Breast epithelium (tissue), 4 donors: Measurements from ENCODE around the gene SPATA24. TPM values are rescaled to one million over a fixed set of nuclear protein-coding genes. Genes with fewer than 3 reads are reported as not detected.
"Not testable (repeated sequence)": the region's sequence is repeated elsewhere in the genome, so short reads cannot be mapped to it uniquely, and the experiment has no call there.

Source experiments
- DNase-seq, 2 donors: peaks; one replicate each; pipeline ENCODE4 v3.0.0-alpha.2; 2019; ENCODE audit warnings: low spot score in 2 of 2
- H3K27ac ChIP-seq, 2 donors: fragments of 200-600 bp; sonication (generic) in 1 of 2; one replicate each; pipeline ENCODE4 v1.5.1; 2016 to 2019; ENCODE audit warnings: mild to moderate bottlenecking in 1 of 2
- H3K27me3 ChIP-seq, 2 donors: fragments of 200-600 bp; sonication (generic) in 1 of 2; one replicate each; pipeline versions ENCODE4 v1.5.1 to v1.6.0; 2017 to 2019; ENCODE audit warnings: control low read depth in 1 of 2, mild to moderate bottlenecking in 1 of 2
- H3K36me3 ChIP-seq: fragments of 200-600 bp; one replicate; pipeline ENCODE4 v1.5.1; 2019
- H3K4me1 ChIP-seq, 2 donors: fragments of 200-600 bp; sonication (generic); one replicate each; pipeline ENCODE4 v1.5.1; 2016 to 2019; ENCODE audit warnings: control low read depth in 1 of 2
- H3K4me3 ChIP-seq, 3 donors: fragments of 200-600 bp; sonication (generic); 1 replicate in 2 of 3; 2 replicates in 1 of 3; pipeline ENCODE4 v1.5.1; 2016 to 2019; ENCODE audit warnings: mild to moderate bottlenecking in 3 of 3, moderate library complexity in 2 of 3
- H3K9me3 ChIP-seq, 2 donors: fragments of 200-600 bp; sonication (generic) in 1 of 2; one replicate each; pipeline ENCODE4 v1.5.1; 2016 to 2019; ENCODE audit warnings: control low read depth in 1 of 2
- POLR2A ChIP-seq: fragments of 450-650 bp; IDR thresholded peaks from one replicate; pipeline ENCODE4 v1.6.1; 2016; ENCODE audit warnings: antibody characterized with exemption, mild to moderate bottlenecking, moderate library complexity
- POLR2AphosphoS5 ChIP-seq, 3 donors: sonication (generic); formaldehyde crosslinking; IDR thresholded peaks; one replicate each; pipeline ENCODE4 v1.6.1; 2017; ENCODE audit warnings: antibody characterized with exemption in 3 of 3
- intact Hi-C: fragments of 100-400 bp; cut with DNase I; formaldehyde crosslinking; loops from one replicate; pipeline ENCODE4 v1.15.1; 2023; ENCODE audit warnings: low total_unique reads
- total RNA-seq, 3 donors: library from RNA; depleted of rRNA; stranded (reverse); fragments of >200 nt; gene quantifications; one replicate each; pipeline ENCODE4 v1.1.0, GENCODE V29; 2016
- TF ChIP-seq, protein P1 (sequence below), 3 donors: fragments of 450-650 bp; IDR thresholded peaks; one replicate each; pipeline ENCODE4 v1.5.1; 2016 to 2017; ENCODE audit warnings: antibody characterized with exemption in 3 of 3, mild to moderate bottlenecking in 3 of 3, moderate library complexity in 3 of 3

Gene SPATA24
- total RNA-seq, 3 donors from 2014 or later, result 0.98 to 2.4 (median 2.2) TPM

DNA sequence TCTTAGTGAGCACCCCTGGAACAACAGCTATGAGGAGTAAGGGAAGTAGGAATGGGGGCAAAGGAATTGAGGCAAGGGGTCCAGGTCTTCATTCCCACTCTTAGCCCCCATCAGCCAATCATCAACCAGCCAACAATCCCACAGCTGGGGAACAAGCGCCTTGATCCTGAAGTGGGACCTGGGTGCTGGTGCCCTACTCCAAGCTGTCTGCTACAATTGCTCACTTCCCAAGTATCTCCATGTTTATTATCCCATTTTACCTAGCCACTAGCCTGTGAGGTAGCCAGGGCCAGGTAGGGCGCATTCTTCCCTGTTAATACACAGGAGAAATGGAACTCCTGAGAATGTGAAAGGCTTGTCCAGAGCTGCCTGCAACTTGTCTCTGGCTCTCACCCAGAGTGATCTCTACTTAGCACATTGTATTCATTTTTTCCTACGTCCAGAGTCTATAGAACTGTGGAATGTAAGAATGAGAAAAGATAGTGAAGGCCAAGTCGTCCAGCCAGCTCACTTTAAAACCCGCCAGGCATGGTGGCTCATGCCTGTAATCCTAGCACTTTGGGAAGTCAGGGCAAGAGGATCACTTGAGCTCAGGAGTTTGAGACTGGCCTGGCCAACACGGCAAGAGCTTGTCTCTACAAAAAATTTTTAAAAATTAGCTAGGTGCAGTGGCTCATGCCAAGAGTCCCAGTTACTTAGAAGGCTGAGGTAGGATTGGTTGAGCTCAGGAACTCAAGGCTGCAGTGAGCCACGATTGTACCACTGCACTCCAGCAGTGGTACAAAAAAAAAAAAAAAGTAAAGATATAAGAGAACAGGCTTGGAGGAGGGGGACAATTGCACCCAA, 41.7 kb upstream of the SPATA24 start:
- Histone ChIP-seq H3K27ac (peak overlapping the region; percentile 35 to 69), H3K4me1 (no peaks in the 10 kb centered on the region), H3K36me3 (no peaks in the 10 kb centered on the region), H3K4me3 (no peak overlapping the region), H3K27me3 (no peaks in the 10 kb centered on the region), H3K9me3 (no peaks in the 10 kb centered on the region)
- TF ChIP-seq POLR2A (no peak), POLR2AphosphoS5 (IDR thresholded peaks at IDR 0.05) (no peak)
- TF ChIP-seq, protein P1, sequence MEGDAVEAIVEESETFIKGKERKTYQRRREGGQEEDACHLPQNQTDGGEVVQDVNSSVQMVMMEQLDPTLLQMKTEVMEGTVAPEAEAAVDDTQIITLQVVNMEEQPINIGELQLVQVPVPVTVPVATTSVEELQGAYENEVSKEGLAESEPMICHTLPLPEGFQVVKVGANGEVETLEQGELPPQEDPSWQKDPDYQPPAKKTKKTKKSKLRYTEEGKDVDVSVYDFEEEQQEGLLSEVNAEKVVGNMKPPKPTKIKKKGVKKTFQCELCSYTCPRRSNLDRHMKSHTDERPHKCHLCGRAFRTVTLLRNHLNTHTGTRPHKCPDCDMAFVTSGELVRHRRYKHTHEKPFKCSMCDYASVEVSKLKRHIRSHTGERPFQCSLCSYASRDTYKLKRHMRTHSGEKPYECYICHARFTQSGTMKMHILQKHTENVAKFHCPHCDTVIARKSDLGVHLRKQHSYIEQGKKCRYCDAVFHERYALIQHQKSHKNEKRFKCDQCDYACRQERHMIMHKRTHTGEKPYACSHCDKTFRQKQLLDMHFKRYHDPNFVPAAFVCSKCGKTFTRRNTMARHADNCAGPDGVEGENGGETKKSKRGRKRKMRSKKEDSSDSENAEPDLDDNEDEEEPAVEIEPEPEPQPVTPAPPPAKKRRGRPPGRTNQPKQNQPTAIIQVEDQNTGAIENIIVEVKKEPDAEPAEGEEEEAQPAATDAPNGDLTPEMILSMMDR (IDR thresholded peaks at IDR 0.05), result no peak
- DNase-seq, result peak in 1 of 2 donors; percentile 53
- intact Hi-C loops, result no loop called here

DNA sequence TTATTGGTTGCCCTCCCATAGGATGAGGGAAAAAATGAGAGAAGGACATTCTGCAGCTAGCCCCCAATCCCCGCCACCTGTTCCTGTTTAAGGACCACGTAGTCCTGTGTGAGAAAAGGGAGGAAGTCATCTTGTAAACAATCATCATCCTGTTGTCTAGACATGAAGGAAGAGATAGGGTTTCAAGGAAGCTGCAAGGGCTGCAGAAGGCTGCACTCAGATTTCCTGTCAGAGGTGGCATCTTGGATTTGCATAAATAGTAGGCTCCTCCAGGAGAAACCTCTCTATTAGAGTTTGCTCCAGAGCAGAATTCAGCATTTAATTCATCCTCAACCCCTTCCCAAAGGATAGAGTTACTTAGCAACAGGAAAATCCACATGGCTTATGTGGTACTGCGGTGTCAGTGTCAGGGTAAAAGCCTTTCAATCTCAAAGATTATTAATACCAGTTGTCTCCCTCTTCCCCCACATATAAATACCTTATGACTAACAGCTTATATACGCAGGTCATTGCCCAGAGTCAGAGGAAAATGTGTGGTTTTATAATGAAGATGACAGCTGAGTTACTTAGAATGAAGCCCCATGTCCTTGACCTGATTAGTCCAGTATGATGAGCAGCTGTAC, 40.1 kb upstream of the SPATA24 start:
- H3K36me3 ChIP-seq, result no peaks in the 10 kb centered on the region
- H3K4me1 ChIP-seq, result no peaks in the 10 kb centered on the region
- intact Hi-C loops, result no loop called here
- no peak overlapping the region for H3K27ac ChIP-seq
- H3K9me3 ChIP-seq, result no peaks in the 10 kb centered on the region
- H3K4me3 ChIP-seq, result no peak overlapping the region
- no peak for DNase-seq
- TF ChIP-seq, protein P1 (IDR thresholded peaks at IDR 0.05), result no peak
- TF ChIP-seq POLR2AphosphoS5 (IDR thresholded peaks at IDR 0.05), result no peak
- TF ChIP-seq POLR2A, result no peak
- H3K27me3 ChIP-seq, result no peaks in the 10 kb centered on the region

DNA sequence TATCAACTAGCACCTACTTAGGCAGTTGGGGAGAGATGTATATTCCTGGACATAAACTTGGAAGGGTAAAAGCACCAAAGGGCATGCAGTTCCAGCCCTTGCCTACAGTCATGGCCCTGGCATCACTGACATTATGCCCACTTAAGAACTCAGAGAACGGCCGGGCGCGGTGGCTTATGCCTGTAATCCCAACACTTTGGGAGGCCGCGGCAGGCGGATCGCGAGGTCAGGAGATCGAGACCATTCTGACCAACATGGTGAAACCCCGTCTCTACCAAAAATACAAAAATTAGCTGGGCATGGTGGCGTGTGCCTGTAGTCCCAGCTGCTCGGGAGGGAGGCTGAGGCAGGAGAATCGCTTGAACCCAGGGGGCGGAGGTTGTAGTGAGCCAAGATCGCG, 36.5 kb upstream of the SPATA24 start:
- H3K27ac ChIP-seq, H3K27me3 ChIP-seq, H3K9me3 ChIP-seq, DNase-seq, intact Hi-C loops, H3K4me3 ChIP-seq, H3K36me3 ChIP-seq, H3K4me1 ChIP-seq: not testable (repeated sequence)

DNA sequence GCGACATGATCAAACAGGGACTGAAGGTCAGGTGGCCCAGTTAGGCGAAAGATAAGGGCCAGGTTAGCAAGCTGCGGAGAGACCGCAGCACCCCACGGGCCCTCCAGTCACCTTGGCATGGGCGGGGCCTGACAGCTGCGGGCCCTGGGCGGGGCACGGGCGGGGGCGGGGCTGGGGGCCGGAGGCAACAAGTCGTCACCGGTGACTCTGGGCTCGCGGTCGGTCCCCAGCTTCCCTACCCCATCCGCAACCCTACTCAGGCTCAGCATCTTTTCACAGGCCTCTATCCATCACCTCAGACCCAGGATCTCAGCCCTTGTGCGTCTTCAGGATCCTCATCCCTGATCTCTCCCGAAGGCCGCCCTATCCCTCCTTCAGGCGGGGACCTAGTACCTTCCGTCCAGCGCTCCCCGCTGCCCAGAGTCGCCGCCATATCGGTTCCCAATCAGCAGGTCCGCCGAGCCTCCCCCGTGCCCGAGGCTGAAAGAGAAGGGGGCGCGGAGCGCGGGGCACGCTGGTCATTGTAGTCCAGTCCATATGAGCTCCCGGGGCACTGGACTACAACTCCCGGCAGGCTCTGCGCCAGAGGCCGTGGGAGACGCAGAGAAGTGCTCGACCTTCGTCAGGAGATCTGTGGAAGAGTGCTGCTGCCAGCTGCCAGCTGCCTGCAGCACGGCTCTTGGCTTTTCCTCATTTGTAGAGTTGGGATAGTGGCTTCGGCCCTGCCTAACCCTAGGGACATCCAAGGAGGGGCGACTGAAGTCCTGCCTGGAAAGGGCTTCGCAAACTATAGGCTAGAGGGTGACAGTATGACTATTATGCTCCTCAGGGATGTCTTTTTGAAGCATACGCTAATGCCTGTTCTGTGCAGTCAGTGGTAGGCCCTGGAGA, 35.4 kb upstream of the SPATA24 start, which contains the start of gene DNAJC18:
Gene DNAJC18 (minus strand): TSS at position 513 of the 891 bp plus-strand sequence. CDS start 80 bp downstream, at position 433.
- no peaks in the 10 kb centered on the region for H3K27me3 ChIP-seq
- peak within 1 kb of the TSS; percentile 82 to 88 (median 85) for H3K4me3 ChIP-seq
- H3K4me1 ChIP-seq, result no peaks in the 10 kb centered on the region
- intact Hi-C loops, result no loop called here
- H3K27ac ChIP-seq, result peak within 1 kb of the TSS; percentile 97
- no peaks in the 10 kb centered on the region for H3K9me3 ChIP-seq
- peak; percentile 69 to 75 (median 70) for TF ChIP-seq POLR2AphosphoS5 (IDR thresholded peaks at IDR 0.05)
- TF ChIP-seq POLR2A, result no peak
- H3K36me3 ChIP-seq, result no peaks in the 10 kb centered on the region
- peak; percentile 79 to 91 for DNase-seq

DNA sequence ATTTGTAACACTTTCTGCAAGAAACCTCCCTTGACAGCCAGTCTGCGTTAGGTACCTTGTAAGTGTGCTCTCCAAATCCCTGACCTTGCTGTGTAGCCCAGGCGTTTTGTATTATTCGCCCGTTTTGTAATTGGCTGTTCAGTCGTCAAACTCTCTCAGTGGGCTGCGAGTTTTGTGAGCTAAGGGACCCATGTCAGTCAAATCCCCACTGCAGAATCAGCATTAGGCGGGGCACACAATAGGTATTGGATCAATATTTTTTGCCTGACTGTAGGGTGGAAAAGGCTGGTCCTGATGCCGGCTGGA, 34.8 kb upstream of the SPATA24 start:
- H3K4me3 ChIP-seq, result peak overlapping the region; percentile 82 to 88 (median 85)
- no peaks in the 10 kb centered on the region for H3K27me3 ChIP-seq
- intact Hi-C loops, result no loop called here
- H3K4me1 ChIP-seq, result no peaks in the 10 kb centered on the region
- H3K9me3 ChIP-seq, result no peaks in the 10 kb centered on the region
- peak overlapping the region; percentile 97 for H3K27ac ChIP-seq
- no peak for DNase-seq
- TF ChIP-seq, protein P1 (IDR thresholded peaks at IDR 0.05), result no peak
- TF ChIP-seq POLR2AphosphoS5 (IDR thresholded peaks at IDR 0.05) (no peak), POLR2A (no peak)
- no peaks in the 10 kb centered on the region for H3K36me3 ChIP-seq
